Mammary epithelial cell (primary cell): ENCODE results near the gene S100G.

Experiments used
- EZH2 ChIP-seq: IDR thresholded peaks from 2 replicates; pipeline ENCODE4 v1.6.1; 2012; ENCODE audit warnings: low read length, inconsistent platforms, borderline replicate concordance
- TF ChIP-seq, protein P1 (sequence below), 2 donors: IDR thresholded peaks in 1 of 2; conservative IDR thresholded peaks in 1 of 2; 2 replicates each; pipeline ENCODE4 v1.5.1; 2011 to 2012; ENCODE audit warnings: inconsistent platforms in 2 of 2, low read length in 2 of 2, mild to moderate bottlenecking in 2 of 2, control low read depth in 1 of 2, low read depth in 1 of 2; ENCODE audit not compliant: insufficient read depth in 1 of 2; ENCODE audit errors: extremely low read depth in 1 of 2

DNA sequence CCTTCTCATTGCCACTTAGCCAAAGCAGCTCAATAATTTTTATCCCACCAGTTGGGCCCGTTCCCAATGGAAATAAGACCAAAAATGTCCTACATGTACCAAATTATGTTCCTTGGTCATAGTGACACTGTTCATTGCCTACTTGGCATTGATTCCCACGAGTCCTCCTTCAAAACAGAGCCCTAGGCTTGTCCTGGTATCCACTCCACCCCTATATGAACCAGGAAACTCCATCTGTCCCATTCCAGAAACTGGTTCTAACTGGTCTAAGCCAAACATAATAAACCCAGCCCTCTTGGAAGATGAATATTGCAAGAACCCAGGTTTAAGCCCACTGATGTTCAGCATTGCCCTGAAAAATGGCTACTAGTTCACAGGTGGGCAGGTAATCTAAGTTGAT lies 30.9 kb upstream of the S100G start:
- TF ChIP-seq, protein P1, sequence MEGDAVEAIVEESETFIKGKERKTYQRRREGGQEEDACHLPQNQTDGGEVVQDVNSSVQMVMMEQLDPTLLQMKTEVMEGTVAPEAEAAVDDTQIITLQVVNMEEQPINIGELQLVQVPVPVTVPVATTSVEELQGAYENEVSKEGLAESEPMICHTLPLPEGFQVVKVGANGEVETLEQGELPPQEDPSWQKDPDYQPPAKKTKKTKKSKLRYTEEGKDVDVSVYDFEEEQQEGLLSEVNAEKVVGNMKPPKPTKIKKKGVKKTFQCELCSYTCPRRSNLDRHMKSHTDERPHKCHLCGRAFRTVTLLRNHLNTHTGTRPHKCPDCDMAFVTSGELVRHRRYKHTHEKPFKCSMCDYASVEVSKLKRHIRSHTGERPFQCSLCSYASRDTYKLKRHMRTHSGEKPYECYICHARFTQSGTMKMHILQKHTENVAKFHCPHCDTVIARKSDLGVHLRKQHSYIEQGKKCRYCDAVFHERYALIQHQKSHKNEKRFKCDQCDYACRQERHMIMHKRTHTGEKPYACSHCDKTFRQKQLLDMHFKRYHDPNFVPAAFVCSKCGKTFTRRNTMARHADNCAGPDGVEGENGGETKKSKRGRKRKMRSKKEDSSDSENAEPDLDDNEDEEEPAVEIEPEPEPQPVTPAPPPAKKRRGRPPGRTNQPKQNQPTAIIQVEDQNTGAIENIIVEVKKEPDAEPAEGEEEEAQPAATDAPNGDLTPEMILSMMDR (conservative IDR thresholded peaks at IDR 0.05 in 1 of 2, IDR thresholded peaks at IDR 0.05 in 1 of 2; ENCODE audit: extremely low read depth in 1 of 2, insufficient read depth in 1 of 2, low read depth in 1 of 2, low read length in 2 of 2), result no peak
- TF ChIP-seq EZH2, result no peak
